ENCODE measurements around the gene BANK1. TPM values are rescaled to one million over a fixed set of nuclear protein-coding genes. Genes with fewer than 3 reads are reported as not detected.

Gene BANK1
- total RNA-seq, 4 donors from 2014 or later = 0.34 to 2.1 (median 0.89) TPM

GRCh38 chr4:101792056-101792590 is 1.6 kb downstream of the BANK1 start:
- DNase-seq (ENCODE audit: low spot score in 2 of 2) = no peak
- Histone ChIP-seq H3K4me1 (peaks cover 8% of the 10 kb centered on the region), H3K27me3 (no peaks in the 10 kb centered on the region), H3K27ac (no peak overlapping the region), H3K9me3 (no peaks in the 10 kb centered on the region), H3K4me3 (no peak overlapping the region), H3K36me3 (no peaks in the 10 kb centered on the region)
- no peak for TF ChIP-seq EP300 (IDR thresholded peaks at IDR 0.05)
- TF ChIP-seq CTCF (IDR thresholded peaks at IDR 0.05) = no peak
- TF ChIP-seq POLR2A (IDR thresholded peaks at IDR 0.05) = no peak
- 54% methylated on average over 4 of the region's 4 CpGs for WGBS

GRCh38 chr4:101793397-101793796 is 2.9 kb downstream of the BANK1 start:
- DNase-seq (ENCODE audit: low spot score in 2 of 2) = no peak
- Histone ChIP-seq H3K27me3 (no peaks in the 10 kb centered on the region), H3K27ac (no peak overlapping the region), H3K9me3 (no peaks in the 10 kb centered on the region), H3K4me1 (peaks cover 8% of the 10 kb centered on the region), H3K4me3 (no peak overlapping the region), H3K36me3 (no peaks in the 10 kb centered on the region)
- TF ChIP-seq EP300 (IDR thresholded peaks at IDR 0.05) = no peak
- TF ChIP-seq POLR2A (IDR thresholded peaks at IDR 0.05) = no peak
- TF ChIP-seq CTCF (IDR thresholded peaks at IDR 0.05) = no peak

- no peak for TF ChIP-seq POLR2AphosphoS5 (IDR thresholded peaks at IDR 0.05)
- TF ChIP-seq EP300 (IDR thresholded peaks at IDR 0.05) = no peak
- no peak for TF ChIP-seq CTCF (IDR thresholded peaks at IDR 0.05)
- no peak for TF ChIP-seq POLR2A (IDR thresholded peaks at IDR 0.05)
- Histone ChIP-seq H3K27me3 (no peaks in the 10 kb centered on the region), H3K4me3 (no peak overlapping the region), H3K27ac (no peak overlapping the region), H3K36me3 (no peaks in the 10 kb centered on the region), H3K9me3 (no peaks in the 10 kb centered on the region), H3K4me1 (peaks cover 8% of the 10 kb centered on the region)
- 79% methylated on average over 1 of the region's 1 CpG for WGBS
- DNase-seq (ENCODE audit: low spot score in 2 of 2) = no peak
Observed at GRCh38 chr4:101794806-101795205, 4.3 kb downstream of the BANK1 start.

- Histone ChIP-seq H3K4me3 (no peak overlapping the region), H3K36me3 (no peaks in the 10 kb centered on the region), H3K27ac (no peak overlapping the region), H3K9me3 (no peaks in the 10 kb centered on the region), H3K27me3 (no peaks in the 10 kb centered on the region), H3K4me1 (peaks cover 3% of the 10 kb centered on the region)
- TF ChIP-seq CTCF (IDR thresholded peaks at IDR 0.05) = no peak
- no peak for TF ChIP-seq POLR2AphosphoS5 (IDR thresholded peaks at IDR 0.05)
- TF ChIP-seq POLR2A (IDR thresholded peaks at IDR 0.05) = no peak
- no peak for TF ChIP-seq EP300 (IDR thresholded peaks at IDR 0.05)
- DNase-seq (ENCODE audit: low spot score in 2 of 2) = no peak
Observed at GRCh38 chr4:101795704-101796103, 5.2 kb downstream of the BANK1 start.

- DNase-seq (ENCODE audit: low spot score in 2 of 2) = no peak
- no peak overlapping the region for H3K27ac ChIP-seq
- H3K27me3 ChIP-seq = no peaks in the 10 kb centered on the region
- H3K4me1 ChIP-seq = no peaks in the 10 kb centered on the region
- no peak overlapping the region for H3K4me3 ChIP-seq
- H3K9me3 ChIP-seq = no peaks in the 10 kb centered on the region
- TF ChIP-seq POLR2AphosphoS5 (IDR thresholded peaks at IDR 0.05) (no peak), POLR2A (IDR thresholded peaks at IDR 0.05) (no peak), EP300 (IDR thresholded peaks at IDR 0.05) (no peak), CTCF (IDR thresholded peaks at IDR 0.05) (no peak)
- no peaks in the 10 kb centered on the region for H3K36me3 ChIP-seq
- 63% methylated on average over 3 of the region's 3 CpGs for WGBS
Observed at GRCh38 chr4:101801958-101802357, 11.4 kb downstream of the BANK1 start.
